Stimulated activated naive CD8-positive, alpha-beta T cell treated with anti-CD3 and anti-CD28 coated beads, Interleukin-15, amount 100 ng/mL, for 72 hours (primary cell): ENCODE measurements around the gene NFE2L3.
A peak's percentile ranks its signal among the peaks of the same experiment; 100 is the strongest.
"Not testable (repeated sequence)": the region's sequence is repeated elsewhere in the genome, so short reads cannot be mapped to it uniquely, and the experiment has no call there.

Experiments
- ATAC-seq: fragments of 150-1000 bp; cut with Tn5 transposase; 2 replicates; pipeline ENCODE4 v1.10.0; 2021; ENCODE audit warnings: mild to moderate bottlenecking, moderate library complexity
- DNase-seq, 2 donors: peaks; one replicate each; pipeline ENCODE4 v3.0.0; 2021 to 2022
- H3K27ac Mint-ChIP-seq, 2 donors: one replicate each; pipeline ENCODE4 v1.8.0; 2022; ENCODE audit warnings: mild to moderate bottlenecking in 2 of 2, mixed read lengths in 2 of 2, moderate library complexity in 2 of 2
- H3K27me3 Mint-ChIP-seq: one replicate; pipeline ENCODE4 v1.8.0; 2022; ENCODE audit warnings: mixed read lengths
- H3K4me1 Mint-ChIP-seq: one replicate; pipeline ENCODE4 v1.8.0; 2022; ENCODE audit warnings: mild to moderate bottlenecking, mixed read lengths
- H3K4me3 Mint-ChIP-seq, 2 donors: one replicate each; pipeline ENCODE4 v1.8.0; 2022; ENCODE audit warnings: mild to moderate bottlenecking in 2 of 2, mixed read lengths in 2 of 2, moderate library complexity in 1 of 2
- H3K9me3 Mint-ChIP-seq, 2 donors: one replicate each; pipeline ENCODE4 v1.8.0; 2022; ENCODE audit warnings: mixed read lengths in 2 of 2

Gene NFE2L3

DNA sequence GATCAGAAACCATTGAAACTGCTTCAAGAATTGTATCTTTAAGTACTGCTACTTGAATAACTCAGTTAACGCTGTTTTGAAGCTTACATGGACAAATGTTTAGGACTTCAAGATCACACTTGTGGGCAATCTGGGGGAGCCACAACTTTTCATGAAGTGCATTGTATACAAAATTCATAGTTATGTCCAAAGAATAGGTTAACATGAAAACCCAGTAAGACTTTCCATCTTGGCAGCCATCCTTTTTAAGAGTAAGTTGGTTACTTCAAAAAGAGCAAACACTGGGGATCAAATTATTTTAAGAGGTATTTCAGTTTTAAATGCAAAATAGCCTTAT is 33.8 kb downstream of the NFE2L3 start:
- Mint-ChIP-seq H3K4me1 (peaks cover 87% of the 10 kb centered on the region), H3K27ac (peak overlapping the region; percentile 4 to 50), H3K4me3 (peak overlapping the region in 1 of 2 donors; percentile 43), H3K9me3 (no peaks in the 10 kb centered on the region), H3K27me3 (no peaks in the 10 kb centered on the region)
- DNase-seq (no peak), ATAC-seq (no peak)

DNA sequence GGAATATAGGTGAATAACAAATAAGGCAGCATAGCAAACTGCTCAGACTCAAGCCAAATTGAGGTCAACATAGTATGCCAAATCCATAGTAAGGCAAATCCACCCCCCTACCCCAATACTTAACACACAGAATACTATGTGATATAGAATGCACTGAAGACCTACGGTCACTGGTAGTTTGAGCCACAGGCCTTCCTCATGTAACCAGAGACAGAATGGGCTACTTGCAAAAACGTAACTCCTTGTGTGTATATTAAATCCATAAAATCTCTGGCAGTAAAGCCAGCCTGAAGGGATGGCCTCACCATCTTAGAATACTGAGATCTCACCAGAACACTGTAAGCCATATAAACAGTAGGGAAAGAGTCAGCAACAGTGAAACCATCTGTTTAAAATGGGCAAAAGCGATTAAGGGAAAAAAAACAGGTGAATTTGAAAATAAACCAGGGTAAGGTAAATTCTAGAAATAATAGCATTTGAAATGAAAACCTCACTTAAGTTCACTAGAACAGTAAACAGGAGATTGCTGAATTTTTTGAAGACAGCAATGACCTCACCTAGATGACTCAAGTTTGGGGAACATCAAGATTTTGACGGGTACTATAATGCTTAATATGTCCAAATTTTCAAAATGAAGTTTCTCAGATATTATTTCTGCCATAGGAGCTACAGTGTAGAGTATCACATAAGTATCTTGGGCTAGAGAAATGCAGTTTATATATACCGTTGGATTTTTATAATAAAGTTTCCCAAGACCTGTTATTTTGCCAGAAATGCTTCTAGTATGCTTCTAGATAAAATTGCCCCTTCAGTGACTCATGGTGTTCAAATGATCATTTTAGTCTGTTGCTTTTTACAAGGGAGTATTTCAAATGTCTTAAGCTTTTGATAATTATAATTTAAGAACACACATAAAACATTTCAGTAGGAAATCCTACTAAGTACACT is 34.6 kb downstream of the NFE2L3 start:
- H3K27me3 Mint-ChIP-seq, result no peaks in the 10 kb centered on the region
- ATAC-seq (peak; percentile 19), DNase-seq (no peak)
- peak overlapping the region; percentile 79 to 94 for H3K27ac Mint-ChIP-seq
- H3K4me1 Mint-ChIP-seq, result peaks cover 87% of the 10 kb centered on the region
- H3K9me3 Mint-ChIP-seq, result no peaks in the 10 kb centered on the region
- peak overlapping the region; percentile 19 to 23 for H3K4me3 Mint-ChIP-seq

DNA sequence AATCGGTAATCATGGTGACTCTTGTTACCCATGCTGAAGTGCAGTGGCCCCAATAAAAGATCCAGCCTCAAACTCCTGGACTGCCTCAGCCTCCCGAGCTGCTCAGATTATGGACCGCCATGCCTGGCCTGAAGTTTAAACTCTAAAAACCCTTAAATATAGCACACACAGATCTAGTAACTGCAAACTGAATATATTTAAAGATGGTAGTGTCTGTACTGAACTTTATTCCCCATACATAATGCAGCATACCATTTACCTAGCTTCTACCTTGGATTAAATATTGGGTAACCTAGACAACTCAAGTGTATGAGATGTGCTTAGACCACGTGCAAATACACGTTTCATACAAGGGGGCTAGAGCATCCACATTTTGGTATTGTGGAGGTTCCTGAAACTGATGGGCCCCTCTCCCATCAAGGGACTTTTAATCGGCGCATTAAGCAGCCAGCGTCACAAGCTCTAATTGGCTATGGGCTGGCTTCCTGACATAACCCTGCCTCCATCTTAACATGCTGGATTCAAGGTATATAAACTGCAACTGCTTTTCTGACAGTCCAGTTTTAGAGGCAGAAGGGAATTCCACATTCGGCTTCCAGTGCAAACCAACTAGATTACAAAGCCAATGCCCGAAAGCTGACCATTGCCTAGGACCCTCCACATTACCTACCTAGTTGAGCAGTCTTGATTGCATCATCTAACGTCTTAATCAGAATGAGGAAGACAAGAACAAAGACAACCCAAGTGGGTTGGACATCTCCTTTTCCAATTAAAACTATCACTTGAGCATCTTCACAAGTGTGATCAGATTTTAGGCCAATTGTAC is 35.6 kb downstream of the NFE2L3 start:
- H3K27ac Mint-ChIP-seq, result peak overlapping the region; percentile 79 to 94
- H3K4me3 Mint-ChIP-seq, result peak overlapping the region; percentile 2 to 61
- ATAC-seq (peak; percentile 44), DNase-seq (no peak)
- no peaks in the 10 kb centered on the region for H3K9me3 Mint-ChIP-seq
- no peaks in the 10 kb centered on the region for H3K27me3 Mint-ChIP-seq
- peaks cover 90% of the 10 kb centered on the region for H3K4me1 Mint-ChIP-seq

DNA sequence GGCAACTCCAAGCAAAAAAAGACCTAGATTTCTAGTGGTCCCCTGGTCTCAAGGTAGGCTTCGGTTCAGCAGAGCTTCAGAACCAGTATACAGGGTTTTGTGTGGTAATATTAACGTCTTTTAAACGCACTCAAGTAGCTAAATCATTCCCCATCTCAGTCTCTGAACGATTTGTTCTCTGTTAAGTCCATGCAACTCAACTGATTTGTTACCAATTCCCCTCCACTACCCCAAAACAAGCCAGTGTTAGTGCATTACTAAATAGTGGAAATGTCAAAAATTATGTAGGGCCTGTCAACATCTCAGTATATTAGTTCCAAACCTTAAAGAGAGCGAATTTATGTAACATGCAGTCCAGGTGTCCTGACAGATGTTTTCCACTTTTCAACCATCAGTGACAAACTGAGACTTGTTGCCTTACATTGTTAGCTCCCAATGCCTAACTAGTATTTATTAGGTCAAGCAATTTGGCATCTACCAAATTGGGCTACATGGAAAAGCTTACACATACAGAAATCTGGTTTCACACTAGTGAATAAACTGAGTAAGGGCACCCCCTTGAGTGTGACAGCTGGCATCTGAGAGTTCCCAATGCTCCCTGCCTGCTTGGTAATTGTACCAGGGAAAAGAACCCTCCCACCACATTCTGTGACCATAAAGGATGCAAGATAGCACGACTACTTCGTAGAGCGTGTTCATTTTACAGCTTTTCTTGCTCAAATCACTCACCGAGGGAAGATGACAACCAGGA is 36.4 kb downstream of the NFE2L3 start:
- Mint-ChIP-seq H3K4me3 (peak overlapping the region in 1 of 2 donors; percentile 6), H3K9me3 (no peaks in the 10 kb centered on the region), H3K27ac (peak overlapping the region; percentile 55 to 94), H3K4me1 (peaks cover 98% of the 10 kb centered on the region), H3K27me3 (no peaks in the 10 kb centered on the region)
- peak; percentile 3 for ATAC-seq
- DNase-seq, result no peak

DNA sequence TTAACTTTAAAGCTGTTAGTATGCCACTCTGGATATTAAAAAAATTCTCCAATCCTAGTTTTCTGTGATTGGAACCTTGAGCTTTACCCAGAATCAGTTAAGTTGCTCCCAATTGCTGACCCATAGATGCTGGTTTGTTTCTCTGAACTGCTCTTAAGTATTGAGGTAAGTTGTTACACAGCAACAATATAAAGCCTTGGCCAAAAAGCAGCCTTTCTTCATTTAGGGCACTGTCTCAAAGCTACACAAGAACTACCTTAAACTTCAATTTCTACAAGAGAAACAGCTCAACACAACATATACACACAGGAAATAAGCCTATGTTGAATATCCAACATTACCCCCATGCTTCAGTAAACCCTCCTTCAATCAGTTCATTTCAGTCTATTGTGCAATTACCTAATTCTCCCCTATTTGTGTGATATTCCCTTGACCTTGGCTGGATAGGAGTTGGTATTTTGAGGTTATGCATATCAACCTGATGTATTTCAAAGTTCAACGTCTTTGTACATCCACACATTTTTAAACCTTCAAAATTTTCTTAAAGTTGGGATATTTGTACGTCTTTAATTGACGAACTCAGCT is 37.1 kb downstream of the NFE2L3 start:
- H3K9me3 Mint-ChIP-seq, result no peaks in the 10 kb centered on the region
- H3K27me3 Mint-ChIP-seq, result no peaks in the 10 kb centered on the region
- peaks cover 98% of the 10 kb centered on the region for H3K4me1 Mint-ChIP-seq
- H3K4me3 Mint-ChIP-seq, result peak overlapping the region in 1 of 2 donors; percentile 6
- DNase-seq (no peak), ATAC-seq (no peak)
- peak overlapping the region in 1 of 2 donors; percentile 94 for H3K27ac Mint-ChIP-seq

DNA sequence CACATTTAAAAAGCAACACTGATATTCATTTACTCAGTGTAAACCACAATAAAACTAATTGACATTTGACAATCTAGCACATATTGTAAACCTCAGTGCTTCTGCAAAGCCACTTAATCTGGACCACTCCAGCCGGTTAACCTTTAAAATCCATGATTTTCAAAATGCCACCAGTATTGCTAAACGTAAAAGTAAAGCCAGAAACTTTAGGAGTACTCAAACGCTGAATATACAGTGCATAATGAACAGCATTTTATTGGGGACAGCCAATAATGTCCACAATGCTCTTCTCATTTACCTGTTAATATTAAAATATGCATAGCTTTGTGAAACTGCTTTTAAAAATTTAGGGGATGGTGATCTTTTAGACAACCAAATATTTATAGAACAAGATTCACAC is 37.7 kb downstream of the NFE2L3 start:
- Mint-ChIP-seq H3K4me1 (peaks cover 98% of the 10 kb centered on the region), H3K9me3 (no peaks in the 10 kb centered on the region), H3K27ac (peak overlapping the region in 1 of 2 donors; percentile 94), H3K27me3 (no peaks in the 10 kb centered on the region), H3K4me3 (peak overlapping the region in 1 of 2 donors; percentile 6)
- ATAC-seq (no peak), DNase-seq (no peak)

- H3K4me1 Mint-ChIP-seq, result peaks cover 98% of the 10 kb centered on the region
- H3K9me3 Mint-ChIP-seq, result no peaks in the 10 kb centered on the region
- no peaks in the 10 kb centered on the region for H3K27me3 Mint-ChIP-seq
- ATAC-seq, result no peak
- H3K27ac Mint-ChIP-seq, result peak overlapping the region; percentile 19 to 85
- H3K4me3 Mint-ChIP-seq, result peak overlapping the region in 1 of 2 donors; percentile 0
- DNase-seq, result no peak
Measured at GRCh38 chr7:26190417-26190869, 38.4 kb downstream of the NFE2L3 start.

- Mint-ChIP-seq H3K4me1 (peaks cover 98% of the 10 kb centered on the region), H3K27ac (peak overlapping the region in 1 of 2 donors; percentile 99), H3K4me3 (peak overlapping the region; percentile 57 to 100), H3K27me3 (no peaks in the 10 kb centered on the region), H3K9me3 (no peaks in the 10 kb centered on the region)
- no peak for DNase-seq
- ATAC-seq, result no peak
Measured at GRCh38 chr7:26191233-26191973, 39.4 kb downstream of the NFE2L3 start.

- no peak for DNase-seq
- Mint-ChIP-seq H3K9me3 (no peaks in the 10 kb centered on the region), H3K27me3 (no peaks in the 10 kb centered on the region), H3K4me1 (peaks cover 98% of the 10 kb centered on the region), H3K27ac (peak overlapping the region; percentile 82 to 99), H3K4me3 (peak overlapping the region; percentile 57 to 100)
- ATAC-seq, result no peak
Measured at GRCh38 chr7:26191974-26192479, 40.0 kb downstream of the NFE2L3 start.

- H3K4me1 Mint-ChIP-seq, result peaks cover 97% of the 10 kb centered on the region
- DNase-seq, result no peak
- no peaks in the 10 kb centered on the region for H3K9me3 Mint-ChIP-seq
- H3K27ac Mint-ChIP-seq, result peak overlapping the region; percentile 82 to 99
- no peak for ATAC-seq
- no peaks in the 10 kb centered on the region for H3K27me3 Mint-ChIP-seq
- H3K4me3 Mint-ChIP-seq, result peak overlapping the region; percentile 79 to 100
Measured at GRCh38 chr7:26192485-26193087, 40.6 kb downstream of the NFE2L3 start.

- peak overlapping the region; percentile 92 to 99 for H3K27ac Mint-ChIP-seq
- DNase-seq, result no peak
Measured at GRCh38 chr7:26193432-26194207, 41.6 kb downstream of the NFE2L3 start.

GRCh38 chr7:26194764-26195163 is 42.8 kb downstream of the NFE2L3 start:
- H3K9me3 Mint-ChIP-seq, ATAC-seq, DNase-seq, H3K27me3 Mint-ChIP-seq: not testable (repeated sequence)
- Mint-ChIP-seq H3K27ac (peak overlapping the region; percentile 61 to 99), H3K4me3 (peak overlapping the region; percentile 79 to 100), H3K4me1 (peaks cover 79% of the 10 kb centered on the region)

More at GRCh38 chr7:26193432-26194207, 41.6 kb downstream of the NFE2L3 start:
- no peaks in the 10 kb centered on the region for H3K27me3 Mint-ChIP-seq
- H3K4me3 Mint-ChIP-seq, result peak overlapping the region; percentile 79 to 100
- H3K9me3 Mint-ChIP-seq, result no peaks in the 10 kb centered on the region
- ATAC-seq, result peak; percentile 58
- peaks cover 87% of the 10 kb centered on the region for H3K4me1 Mint-ChIP-seq

GRCh38 chr7:26195182-26195581 is 43.2 kb downstream of the NFE2L3 start:
- H3K27ac Mint-ChIP-seq, result peak overlapping the region; percentile 65 to 99
- no peak for DNase-seq
- H3K27me3 Mint-ChIP-seq, result no peaks in the 10 kb centered on the region
- H3K4me1 Mint-ChIP-seq, result peaks cover 81% of the 10 kb centered on the region
- no peak for ATAC-seq
- H3K9me3 Mint-ChIP-seq, result no peaks in the 10 kb centered on the region
- H3K4me3 Mint-ChIP-seq, result peak overlapping the region; percentile 87 to 100
